ENCODE measurements around the gene RAB28.

GRCh38 chr4:13483136-13483767 is 888 bp downstream of the RAB28 start:
- TF ChIP-seq CTCF (IDR thresholded peaks at IDR 0.05; ENCODE audit: low read length), result no peak
- no peak for TF ChIP-seq EZH2 (optimal IDR thresholded peaks at IDR 0.05; ENCODE audit: low read depth, low read length)

All from MM.1S (cell line).